Right atrium auricular region (tissue), 2 donors: ENCODE data around the gene ESRP2. TPM values are rescaled to one million over a fixed set of nuclear protein-coding genes. Genes with fewer than 3 reads are reported as not detected.

Experiments used
- DNase-seq: peaks from one replicate; pipeline ENCODE4 v3.0.0-alpha.2; 2019; ENCODE audit warnings: low spot score
- H3K27ac ChIP-seq, 2 donors: fragments of 200-600 bp; sonication (generic); 1 replicate in 1 of 2; 2 replicates in 1 of 2; pipeline ENCODE4 v1.5.1; 2016 to 2019
- H3K27me3 ChIP-seq, 2 donors: fragments of 200-600 bp; sonication (generic); one replicate each; pipeline versions ENCODE4 v1.5.1 to v1.6.0; 2017 to 2019
- H3K36me3 ChIP-seq: fragments of 200-600 bp; sonication (generic); one replicate; pipeline ENCODE4 v1.5.1; 2016
- H3K4me1 ChIP-seq, 2 donors: fragments of 200-600 bp; sonication (generic); one replicate each; pipeline versions ENCODE4 v1.5.1 to v1.6.0; 2017 to 2019
- H3K4me3 ChIP-seq, 2 donors: fragments of 200-600 bp; sonication (generic); 1 replicate in 1 of 2; 2 replicates in 1 of 2; pipeline ENCODE4 v1.5.1; 2017 to 2019; ENCODE audit warnings: mild to moderate bottlenecking in 1 of 2, moderate library complexity in 1 of 2
- H3K9me3 ChIP-seq, 2 donors: fragments of 200-600 bp; sonication (generic); one replicate each; pipeline ENCODE4 v1.5.1; 2019
- total RNA-seq, 2 donors: library from RNA; depleted of rRNA; stranded (reverse); fragments of >200 nt; gene quantifications; one replicate each; pipeline ENCODE4 v1.1.0, GENCODE V29; 2016
- TF ChIP-seq, protein P1 (sequence below), 2 donors: fragments of 200-600 bp; sonication (generic); IDR thresholded peaks; one replicate each; pipeline ENCODE4 v1.5.1; 2019; ENCODE audit warnings: antibody characterized with exemption in 2 of 2

ESRP2 gene
- total RNA-seq, 2 donors from 2014 or later, result 0.59 to 1.2 TPM

GRCh38 chr16:68252383-68252782 lies 16.5 kb upstream of the ESRP2 start:
- H3K4me3 ChIP-seq, result no peak overlapping the region
- no peaks in the 10 kb centered on the region for H3K27me3 ChIP-seq
- TF ChIP-seq, protein P1, sequence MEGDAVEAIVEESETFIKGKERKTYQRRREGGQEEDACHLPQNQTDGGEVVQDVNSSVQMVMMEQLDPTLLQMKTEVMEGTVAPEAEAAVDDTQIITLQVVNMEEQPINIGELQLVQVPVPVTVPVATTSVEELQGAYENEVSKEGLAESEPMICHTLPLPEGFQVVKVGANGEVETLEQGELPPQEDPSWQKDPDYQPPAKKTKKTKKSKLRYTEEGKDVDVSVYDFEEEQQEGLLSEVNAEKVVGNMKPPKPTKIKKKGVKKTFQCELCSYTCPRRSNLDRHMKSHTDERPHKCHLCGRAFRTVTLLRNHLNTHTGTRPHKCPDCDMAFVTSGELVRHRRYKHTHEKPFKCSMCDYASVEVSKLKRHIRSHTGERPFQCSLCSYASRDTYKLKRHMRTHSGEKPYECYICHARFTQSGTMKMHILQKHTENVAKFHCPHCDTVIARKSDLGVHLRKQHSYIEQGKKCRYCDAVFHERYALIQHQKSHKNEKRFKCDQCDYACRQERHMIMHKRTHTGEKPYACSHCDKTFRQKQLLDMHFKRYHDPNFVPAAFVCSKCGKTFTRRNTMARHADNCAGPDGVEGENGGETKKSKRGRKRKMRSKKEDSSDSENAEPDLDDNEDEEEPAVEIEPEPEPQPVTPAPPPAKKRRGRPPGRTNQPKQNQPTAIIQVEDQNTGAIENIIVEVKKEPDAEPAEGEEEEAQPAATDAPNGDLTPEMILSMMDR (IDR thresholded peaks at IDR 0.05), result no peak
- peaks cover 0 to 46% of the 10 kb centered on the region in 2 donors for H3K4me1 ChIP-seq
- no peaks in the 10 kb centered on the region for H3K9me3 ChIP-seq
- peaks cover 52% of the 10 kb centered on the region for H3K36me3 ChIP-seq
- no peak for DNase-seq
- H3K27ac ChIP-seq, result peak overlapping the region; percentile 89 to 94

DNA sequence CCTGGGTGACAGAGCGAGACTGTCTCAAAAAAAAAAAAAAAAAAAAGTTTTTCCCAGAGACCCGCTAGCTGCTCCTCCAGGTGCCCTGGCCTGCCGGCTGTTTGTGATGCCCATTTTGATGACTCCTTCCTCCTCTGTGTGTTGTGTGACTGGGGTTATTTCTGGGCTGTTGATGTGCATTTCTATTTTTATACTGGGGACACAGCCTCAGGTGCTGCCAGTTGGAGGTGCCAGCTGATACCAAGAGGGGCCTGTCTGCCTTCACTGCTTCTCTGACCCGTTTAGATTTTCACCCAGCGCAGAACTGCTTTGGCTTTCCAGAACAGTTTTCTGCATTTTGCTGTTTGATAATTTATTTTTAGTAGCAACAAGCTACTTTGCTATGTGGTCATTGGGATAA lies 15.9 kb upstream of the ESRP2 start:
- Histone ChIP-seq H3K4me1 (peaks cover 0 to 51% of the 10 kb centered on the region in 2 donors), H3K4me3 (no peak overlapping the region), H3K27me3 (no peaks in the 10 kb centered on the region), H3K27ac (peak overlapping the region; percentile 89 to 94), H3K9me3 (no peaks in the 10 kb centered on the region), H3K36me3 (peaks cover 52% of the 10 kb centered on the region)
- TF ChIP-seq, protein P1 (IDR thresholded peaks at IDR 0.05), result no peak
- DNase-seq, result no peak

DNA sequence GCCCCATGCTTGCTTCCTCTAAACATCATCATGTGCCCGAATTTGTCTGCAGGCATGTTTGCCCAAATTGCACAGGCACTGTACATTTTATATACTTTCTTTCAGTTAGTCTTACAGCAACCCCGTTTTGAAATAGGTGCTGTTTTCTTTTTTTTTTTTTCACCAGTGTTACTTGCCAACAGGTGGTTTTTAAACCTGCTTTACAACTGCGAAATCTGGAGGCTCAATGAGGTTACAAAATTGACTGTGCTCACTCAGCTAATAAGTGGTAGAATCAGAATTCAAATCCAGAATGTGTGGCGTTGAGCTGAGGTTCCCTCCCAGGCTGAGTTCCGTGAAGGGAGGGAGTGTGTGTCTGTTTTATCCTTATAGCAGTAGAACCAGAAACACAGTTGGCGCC lies 15.0 kb upstream of the ESRP2 start:
- Histone ChIP-seq H3K4me1 (peaks cover 0 to 60% of the 10 kb centered on the region in 2 donors), H3K27me3 (no peaks in the 10 kb centered on the region), H3K36me3 (peaks cover 46% of the 10 kb centered on the region), H3K4me3 (no peak overlapping the region), H3K27ac (peak overlapping the region; percentile 89 to 94), H3K9me3 (no peaks in the 10 kb centered on the region)
- no peak for DNase-seq
- TF ChIP-seq, protein P1 (IDR thresholded peaks at IDR 0.05), result no peak

GRCh38 chr16:68249371-68249770 lies 13.4 kb upstream of the ESRP2 start:
- no peaks in the 10 kb centered on the region for H3K9me3 ChIP-seq
- peak overlapping the region; percentile 89 to 94 for H3K27ac ChIP-seq
- TF ChIP-seq, protein P1 (IDR thresholded peaks at IDR 0.05), result no peak
- peaks cover 0 to 68% of the 10 kb centered on the region in 2 donors for H3K4me1 ChIP-seq
- no peak for DNase-seq
- peaks cover 30% of the 10 kb centered on the region for H3K36me3 ChIP-seq
- no peaks in the 10 kb centered on the region for H3K27me3 ChIP-seq
- H3K4me3 ChIP-seq, result no peak overlapping the region

DNA sequence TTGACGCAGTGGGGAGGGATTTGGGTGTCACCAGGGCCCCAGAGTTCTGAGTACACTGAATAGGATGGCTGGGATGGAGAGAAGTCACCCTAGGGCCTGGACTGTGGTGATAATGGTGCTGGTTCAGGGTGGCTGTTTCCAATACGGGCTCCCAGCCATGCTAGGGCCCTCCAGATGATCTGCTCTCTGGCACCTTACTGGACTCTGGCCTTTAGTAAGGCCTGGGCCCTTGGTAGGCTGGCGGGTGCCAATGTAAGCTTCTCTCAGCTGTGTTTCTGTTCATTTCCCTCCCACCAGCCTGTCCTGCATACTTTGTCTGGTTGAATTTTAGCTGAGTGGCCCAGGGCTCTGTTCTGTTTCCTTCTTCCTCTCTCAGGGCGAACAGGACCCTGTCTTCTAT lies 12.0 kb upstream of the ESRP2 start:
- Histone ChIP-seq H3K4me1 (peaks cover 0 to 68% of the 10 kb centered on the region in 2 donors), H3K27me3 (no peaks in the 10 kb centered on the region), H3K36me3 (peaks cover 18% of the 10 kb centered on the region), H3K4me3 (no peak overlapping the region), H3K27ac (peak overlapping the region; percentile 89 to 94), H3K9me3 (no peaks in the 10 kb centered on the region)
- TF ChIP-seq, protein P1 (IDR thresholded peaks at IDR 0.05), result no peak
- no peak for DNase-seq

GRCh38 chr16:68247400-68247799 lies 11.5 kb upstream of the ESRP2 start:
- H3K4me1 ChIP-seq, result peaks cover 0 to 62% of the 10 kb centered on the region in 2 donors
- peaks cover 16% of the 10 kb centered on the region for H3K36me3 ChIP-seq
- H3K4me3 ChIP-seq, result no peak overlapping the region
- no peaks in the 10 kb centered on the region for H3K27me3 ChIP-seq
- no peak for DNase-seq
- peak overlapping the region; percentile 89 to 94 for H3K27ac ChIP-seq
- H3K9me3 ChIP-seq, result no peaks in the 10 kb centered on the region
- TF ChIP-seq, protein P1 (IDR thresholded peaks at IDR 0.05), result no peak
